NK-92 treated with Interleukin-12 subunit alpha and Interleukin-12 subunit beta, amount 100 ng/mL, for 24 hours (cell line): ENCODE measurements around the gene NRG2.

Source experiments
- DNase-seq: peaks from one replicate; lab custom pipeline; 2025; lab: John Stamatoyannopoulos, UW

Gene NRG2

GRCh38 chr5:139855946-139856540, 187.1 kb downstream of the NRG2 start:
- DNase-seq = no peak

- no peak for DNase-seq
Measured at GRCh38 chr5:139855451-139855850, 187.6 kb downstream of the NRG2 start.

- no peak for DNase-seq
Measured at GRCh38 chr5:139854953-139855352, 188.1 kb downstream of the NRG2 start.

GRCh38 chr5:139854029-139854605, 189.0 kb downstream of the NRG2 start:
- no peak for DNase-seq

DNA sequence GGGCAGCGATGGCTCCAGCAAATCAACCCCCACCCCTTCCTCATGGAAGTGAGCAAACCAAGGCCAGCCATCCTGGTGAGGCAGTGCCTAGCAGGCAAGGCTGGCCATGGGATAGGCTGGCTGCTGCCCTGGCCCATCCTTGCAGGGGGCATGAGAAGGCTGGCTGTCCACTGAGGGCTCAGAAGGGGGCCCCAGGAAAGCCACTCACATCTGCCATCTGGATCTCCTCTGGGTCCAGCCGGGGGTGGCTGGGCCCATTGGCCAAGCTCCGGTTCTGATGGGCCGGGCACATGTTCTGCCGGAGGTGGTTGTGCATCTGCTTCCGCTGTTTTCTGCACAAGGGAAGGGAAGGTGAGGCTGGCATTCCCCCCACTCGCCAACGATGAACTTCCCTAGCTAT, 190.4 kb downstream of the NRG2 start:
- no peak for DNase-seq

GRCh38 chr5:139851558-139851957, 191.5 kb downstream of the NRG2 start:
- no peak for DNase-seq

GRCh38 chr5:139850423-139851016, 192.6 kb downstream of the NRG2 start:
- no peak for DNase-seq

- no peak for DNase-seq
Measured at GRCh38 chr5:139849942-139850341, 193.2 kb downstream of the NRG2 start.

GRCh38 chr5:139849501-139849900, 193.6 kb downstream of the NRG2 start:
- no peak for DNase-seq

GRCh38 chr5:139848508-139849100, 194.5 kb downstream of the NRG2 start:
- no peak for DNase-seq

- no peak for DNase-seq
Measured at GRCh38 chr5:139847790-139848507, 195.2 kb downstream of the NRG2 start.

GRCh38 chr5:139847091-139847490, 196.0 kb downstream of the NRG2 start:
- DNase-seq = no peak

GRCh38 chr5:139845846-139846681, 197.0 kb downstream of the NRG2 start:
- DNase-seq = no peak

GRCh38 chr5:139844472-139845145, 198.5 kb downstream of the NRG2 start:
- peak; percentile 20 for DNase-seq

GRCh38 chr5:139843991-139844390, 199.1 kb downstream of the NRG2 start:
- DNase-seq = no peak

- DNase-seq = no peak
Measured at GRCh38 chr5:139842321-139842720, 200.8 kb downstream of the NRG2 start.

GRCh38 chr5:139841549-139841948, 201.6 kb downstream of the NRG2 start:
- no peak for DNase-seq

DNA sequence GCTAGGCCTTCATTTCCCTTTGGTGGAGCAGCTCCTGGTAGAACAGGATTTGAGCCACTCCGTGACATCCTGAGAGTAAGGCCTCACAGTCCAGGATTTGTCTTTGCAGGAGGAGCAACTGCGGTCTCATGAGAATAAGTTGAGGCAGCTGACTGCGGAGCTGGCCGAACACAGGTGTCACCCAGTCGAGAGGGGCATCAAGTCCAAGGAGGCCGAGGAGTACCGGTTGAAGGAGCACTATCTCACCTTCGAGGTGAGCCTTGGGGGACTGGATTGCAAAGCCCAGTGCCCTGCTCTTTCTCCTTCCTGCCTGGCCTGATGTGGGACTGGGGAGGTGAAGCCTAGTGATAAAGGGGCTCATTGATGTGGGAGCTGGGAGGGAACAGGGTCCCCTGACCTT, 203.2 kb downstream of the NRG2 start:
- DNase-seq = no peak

GRCh38 chr5:139839232-139839815, 203.8 kb downstream of the NRG2 start:
- no peak for DNase-seq

DNA sequence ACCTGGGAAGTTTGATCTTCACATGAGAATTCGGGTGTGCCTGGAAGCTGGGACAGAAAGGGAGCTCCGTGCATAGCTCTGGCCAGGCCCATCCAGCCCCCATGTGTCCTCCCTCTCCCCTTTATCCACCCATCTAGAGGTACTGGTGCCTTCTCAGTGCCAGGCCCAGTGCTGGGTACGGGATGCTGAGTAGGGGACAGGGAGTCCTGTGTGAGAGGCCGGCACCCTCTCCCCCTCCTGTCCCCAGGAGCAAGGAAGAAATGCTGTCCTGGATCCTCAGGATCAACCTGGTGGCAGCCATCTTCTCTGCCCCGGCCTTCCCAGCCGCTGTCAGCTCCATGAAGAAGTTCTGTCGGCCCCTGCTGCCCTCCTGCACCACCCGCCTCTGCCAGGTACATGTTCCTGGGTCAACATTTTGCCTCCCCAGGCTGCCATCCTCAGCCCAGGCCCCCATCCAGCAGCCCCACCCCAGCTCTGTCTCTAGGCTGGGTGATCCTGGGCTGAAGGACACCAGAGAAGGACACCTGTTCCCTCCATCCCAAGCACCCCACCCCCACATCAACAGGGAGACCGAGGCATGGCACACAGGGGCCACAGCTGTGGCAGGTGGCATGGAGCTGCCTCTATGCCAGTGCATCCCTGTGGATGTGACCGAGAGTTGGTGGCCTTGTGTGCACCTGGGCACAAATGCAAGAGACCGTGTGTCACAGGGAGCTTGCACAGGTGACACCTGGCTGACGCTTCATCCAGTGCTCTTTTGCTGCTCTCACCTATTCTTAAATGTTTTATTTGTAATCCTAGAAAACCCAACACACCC, 204.5 kb downstream of the NRG2 start:
- no peak for DNase-seq
